Activated T-cell treated with anti-CD3 and anti-CD28 coated beads for 4 hours (primary cell): ENCODE data around the gene STX4.

Source experiments
- DNase-seq: peaks from one replicate; pipeline ENCODE4 v3.0.0-alpha.2; 2020

Gene STX4

GRCh38 chr16:31085411-31085810, 52.1 kb downstream of the STX4 start:
- DNase-seq = no peak

- no peak for DNase-seq
Measured at GRCh38 chr16:31085873-31086628, 52.7 kb downstream of the STX4 start.

GRCh38 chr16:31086629-31086906, 53.2 kb downstream of the STX4 start:
- DNase-seq = no peak

GRCh38 chr16:31087481-31087880, 54.1 kb downstream of the STX4 start:
- DNase-seq = no peak

- no peak for DNase-seq
Measured at GRCh38 chr16:31087971-31088370, 54.6 kb downstream of the STX4 start.

GRCh38 chr16:31088459-31089183, 55.3 kb downstream of the STX4 start, which contains the start of gene PRSS53:
TSS of gene PRSS53 (minus strand) at chr16:31088943. CDS start at chr16:31088809, 134 bp downstream.
- no peak for DNase-seq

GRCh38 chr16:31089199-31089598, 55.8 kb downstream of the STX4 start:
- no peak for DNase-seq
